Right forelimb (tissue), 1 donor: ENCODE measurements around the gene PDE6B.
A peak's percentile ranks its signal among the peaks of the same experiment; 100 is the strongest.
"Not testable (repeated sequence)": the region's sequence is repeated elsewhere in the genome, so short reads cannot be mapped to it uniquely, and the experiment has no call there.

Experiments
- DNase-seq: peaks from one replicate; pipeline ENCODE4 v3.0.0-alpha.2; 2018

Gene PDE6B

DNA sequence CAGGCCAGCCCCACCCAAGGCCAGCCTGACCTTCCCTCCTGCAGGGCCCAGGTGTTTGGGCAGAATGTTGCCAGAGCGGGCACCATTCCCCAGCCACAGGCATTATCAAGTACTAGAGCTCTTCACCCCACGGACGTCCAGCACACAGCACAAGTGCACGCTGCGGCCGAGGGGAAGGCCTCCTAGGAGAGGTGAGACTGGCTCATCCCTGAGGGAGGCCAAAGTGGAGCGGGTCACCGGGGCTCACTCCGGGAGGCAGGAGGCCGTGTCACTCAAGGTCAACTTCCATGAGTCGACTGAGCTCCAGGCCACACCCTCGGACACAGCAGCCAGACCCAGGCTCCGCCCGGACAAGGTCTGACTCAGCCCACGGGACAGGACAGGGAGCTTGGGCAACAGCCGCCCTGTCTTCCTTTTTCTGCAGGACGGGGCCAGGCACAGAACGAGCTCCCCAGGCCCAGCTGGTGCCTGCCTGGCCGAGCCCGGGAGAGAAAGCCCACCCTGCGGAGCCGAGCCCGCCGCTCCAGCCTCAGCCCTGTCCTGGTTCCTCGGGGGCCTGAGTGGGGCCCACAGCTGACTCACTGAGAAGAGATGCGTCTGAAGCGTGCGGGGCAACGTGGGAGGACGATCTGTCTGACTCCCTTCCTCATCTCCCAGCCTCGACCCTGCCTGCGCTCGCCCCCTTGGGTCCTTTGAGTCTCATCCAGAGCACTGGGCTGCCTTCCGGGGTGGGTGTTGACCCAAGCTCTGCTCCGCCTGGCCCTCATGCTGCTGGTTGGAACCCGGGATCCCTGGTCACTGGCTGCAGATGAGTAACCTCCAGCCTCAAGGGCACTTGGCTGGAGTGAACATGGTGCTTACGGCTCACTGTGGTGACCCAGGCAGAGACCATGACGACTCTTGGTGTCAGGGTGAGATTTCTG is 61.9 kb downstream of the PDE6B start:
- DNase-seq, result peak; percentile 62

DNA sequence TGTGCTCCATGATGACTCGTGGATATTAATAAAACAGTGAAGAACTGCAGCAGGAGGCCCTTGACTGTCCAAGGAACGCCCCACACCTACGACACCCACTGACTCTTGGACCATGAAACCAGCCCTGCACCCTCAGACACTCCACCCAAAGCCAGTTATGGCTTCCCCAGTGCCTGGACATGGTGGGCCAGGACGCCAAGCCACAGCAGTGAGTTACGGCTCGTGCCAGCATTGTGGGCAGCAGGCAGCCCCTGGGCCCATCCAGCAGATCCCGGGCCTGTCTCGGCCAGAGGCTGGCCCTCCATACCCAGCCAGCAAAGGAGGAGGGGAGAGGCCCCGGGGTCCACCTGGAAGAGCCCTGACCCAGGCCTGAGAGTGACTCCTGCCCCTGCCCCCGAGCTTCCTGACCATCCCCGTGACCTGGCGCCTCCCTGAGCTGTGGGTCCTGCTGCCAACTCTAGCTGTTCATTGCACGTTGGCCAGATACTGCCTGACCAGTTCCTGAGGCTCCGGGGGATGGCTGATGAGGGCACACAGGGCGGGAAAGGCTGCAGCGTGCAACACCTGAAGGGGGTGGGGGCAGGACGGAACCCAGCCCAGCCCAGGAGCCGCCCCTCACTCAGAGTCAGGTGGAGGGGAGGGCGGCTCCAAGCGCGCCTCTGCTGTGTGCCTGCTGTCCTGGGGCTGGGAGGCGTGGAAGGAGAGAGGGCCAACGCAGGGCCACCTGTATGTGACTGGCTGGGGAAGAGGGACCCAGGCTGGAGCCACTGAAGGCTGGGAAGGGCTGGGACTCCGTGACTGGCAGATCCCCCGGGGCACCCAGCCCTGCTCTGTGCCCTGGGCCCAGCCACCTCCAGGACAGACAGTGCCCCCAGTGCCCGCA is 62.8 kb downstream of the PDE6B start:
- DNase-seq, result no peak

DNA sequence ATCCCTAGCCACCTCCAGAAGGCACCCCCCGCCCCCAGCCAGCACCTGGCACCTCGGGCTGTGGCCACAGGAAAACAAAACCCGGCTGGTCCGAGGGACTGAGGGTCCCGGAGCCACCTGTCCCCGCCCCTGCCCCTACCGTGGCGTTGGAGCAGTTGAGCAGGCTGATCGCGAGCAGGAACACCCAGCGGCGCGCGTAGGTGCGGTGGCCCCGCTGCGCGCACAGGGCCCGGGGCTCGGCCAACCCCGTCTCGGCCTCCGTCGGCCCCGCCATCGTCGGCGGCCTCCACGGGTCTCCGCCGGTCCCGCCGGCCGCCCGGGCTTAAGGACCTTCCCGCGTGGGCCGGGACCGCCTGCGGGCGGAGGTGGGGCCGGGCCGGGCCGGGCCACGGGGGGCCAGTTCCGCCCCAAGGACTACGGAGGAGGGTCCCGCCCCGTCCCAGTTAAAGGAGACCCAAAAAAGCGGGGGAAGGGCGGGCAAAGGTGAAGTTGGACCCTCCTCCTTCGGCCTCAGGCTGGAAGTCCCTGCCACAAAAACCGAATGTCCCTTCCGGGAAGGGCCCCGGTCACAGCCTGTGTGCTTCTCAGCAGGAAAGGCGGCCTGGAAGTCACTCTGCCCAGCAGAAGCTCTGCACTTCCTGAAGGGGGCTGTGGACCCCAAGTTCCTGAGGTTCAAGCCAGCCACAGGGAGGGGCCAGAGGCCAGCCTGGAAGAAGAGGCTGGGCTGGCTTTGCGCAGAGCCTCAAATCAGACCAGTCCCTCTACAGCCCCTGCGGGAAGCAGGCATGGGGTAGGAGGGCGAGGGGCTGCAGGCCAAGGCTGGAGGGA is 63.7 kb downstream of the PDE6B start, which contains the start of gene SLC49A3:
Gene SLC49A3 (minus strand): TSS at position 298 of the 828 bp plus-strand sequence. CDS start 24 bp downstream, at position 274.
- DNase-seq, result peak; percentile 59

DNA sequence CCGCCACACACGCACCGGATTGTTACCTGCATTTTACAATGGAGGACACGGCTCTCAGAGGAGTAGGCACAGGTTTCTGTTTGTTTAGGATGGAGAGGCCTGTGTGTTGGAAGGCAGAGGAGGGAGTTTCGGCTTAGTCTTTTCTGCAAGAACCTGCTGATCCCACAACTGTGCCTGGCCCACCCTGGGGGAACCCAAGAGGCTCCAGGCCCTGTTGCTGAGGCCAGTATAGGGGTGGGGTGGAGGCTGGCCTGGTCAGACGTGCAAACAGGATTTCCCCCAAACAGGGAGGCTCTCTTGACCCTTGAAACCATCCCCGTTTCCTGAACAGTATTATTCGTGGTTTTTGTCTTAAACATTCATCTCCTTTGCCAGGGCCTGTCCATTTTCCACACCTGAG is 64.3 kb downstream of the PDE6B start:
- DNase-seq, result no peak

DNA sequence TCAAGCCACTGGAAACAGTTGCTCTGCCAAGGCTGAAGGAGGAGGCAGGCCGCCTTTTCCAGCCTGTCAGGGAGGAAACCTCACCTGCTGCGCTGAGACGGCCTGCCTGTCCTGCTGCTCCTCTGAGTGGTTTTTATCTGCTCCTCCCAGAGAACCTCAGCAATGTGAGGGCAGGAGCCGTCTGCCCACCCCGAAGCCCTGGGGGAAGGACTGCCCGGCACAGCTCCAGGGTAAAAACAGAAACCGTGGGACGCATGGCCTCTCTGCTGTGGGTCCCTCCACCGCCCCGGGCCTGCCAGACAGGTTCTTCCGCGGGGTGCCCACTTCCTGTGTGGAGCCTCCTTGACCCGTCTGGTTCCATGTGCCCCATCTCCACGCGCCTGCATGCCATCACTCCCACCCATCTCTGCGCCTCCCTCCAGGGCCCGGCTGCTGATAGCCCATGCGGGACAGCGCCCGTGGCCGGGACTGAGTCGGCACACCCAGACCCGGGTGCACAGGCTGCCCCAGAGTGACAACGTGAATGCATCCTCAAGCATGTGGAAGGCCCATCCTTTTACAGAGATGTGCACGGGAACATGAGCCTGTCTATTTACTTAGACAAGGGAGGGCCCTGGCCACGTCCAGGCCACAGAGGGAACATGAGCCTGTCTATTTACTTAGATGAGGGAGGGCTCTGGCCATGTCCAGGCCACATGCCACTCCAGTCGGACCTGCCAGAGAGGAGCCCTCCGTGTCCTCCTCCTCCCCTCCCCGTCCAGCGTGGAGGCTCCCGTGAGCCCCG is 67.6 kb downstream of the PDE6B start:
- DNase-seq, result no peak

DNA sequence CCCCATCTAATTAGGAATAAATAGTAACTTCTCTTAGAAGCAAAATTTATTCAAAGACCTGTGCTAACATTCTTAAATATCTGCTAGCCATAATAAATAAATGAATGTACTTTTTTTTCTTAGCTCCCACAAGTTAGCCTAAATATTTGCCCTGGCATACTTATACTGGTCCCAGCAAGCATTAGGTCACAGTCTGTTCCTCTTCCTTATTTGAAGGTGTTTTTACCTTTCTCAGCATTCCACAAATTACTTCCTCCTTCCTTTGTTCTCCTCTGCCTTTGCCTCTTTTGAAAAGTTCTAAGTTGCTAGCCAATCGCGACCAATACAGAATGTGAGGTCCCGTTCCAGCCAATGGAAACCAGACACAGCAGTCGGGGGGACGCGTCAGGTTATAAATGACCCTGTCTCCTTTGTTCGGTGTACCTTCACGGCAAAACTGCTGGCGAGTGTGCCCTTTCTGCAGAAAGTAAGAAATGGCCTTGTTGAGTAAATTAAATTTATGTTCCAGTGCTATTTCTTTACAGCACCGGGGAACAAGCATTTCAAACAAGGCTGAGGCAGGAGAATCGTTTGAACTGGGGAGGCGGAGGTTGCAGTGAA is 69.1 kb downstream of the PDE6B start:
- not testable (repeated sequence) for DNase-seq

DNA sequence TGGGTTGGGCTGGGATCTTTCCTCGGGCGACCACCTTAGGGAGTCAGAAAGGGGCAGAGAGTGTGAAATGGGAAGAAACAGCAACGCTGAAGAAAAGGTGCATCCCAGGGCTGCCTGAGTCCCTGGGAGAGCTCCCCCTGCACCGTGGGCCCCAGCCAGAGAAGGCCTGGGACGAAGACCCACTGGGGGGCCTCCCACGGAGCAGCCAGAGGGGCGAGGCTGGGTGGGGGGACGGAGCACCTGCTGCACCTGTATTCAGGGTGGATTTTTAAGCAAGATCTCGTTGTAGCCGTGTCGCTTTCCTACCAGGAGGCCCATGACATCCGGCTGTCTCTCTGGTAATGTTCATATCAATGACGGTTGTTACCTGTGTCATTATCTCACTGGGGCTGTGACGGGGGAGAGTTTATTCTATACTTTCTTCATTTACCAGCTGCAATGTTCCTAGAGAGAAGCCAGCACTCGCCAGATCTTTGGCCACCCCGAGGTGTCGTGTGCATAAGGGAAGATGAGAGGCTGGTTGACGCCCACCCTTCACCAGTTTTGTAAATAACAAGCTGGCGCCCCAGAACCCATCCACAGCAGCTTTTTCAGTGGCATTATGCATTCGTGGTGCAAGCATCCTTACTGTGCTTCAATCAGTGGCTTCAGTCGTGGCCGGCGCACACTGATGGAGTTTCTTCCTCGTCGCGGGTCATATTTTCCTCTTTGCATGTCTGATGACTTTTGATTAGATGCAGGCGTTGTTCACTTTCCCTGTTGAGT is 74.6 kb downstream of the PDE6B start:
- no peak for DNase-seq

DNA sequence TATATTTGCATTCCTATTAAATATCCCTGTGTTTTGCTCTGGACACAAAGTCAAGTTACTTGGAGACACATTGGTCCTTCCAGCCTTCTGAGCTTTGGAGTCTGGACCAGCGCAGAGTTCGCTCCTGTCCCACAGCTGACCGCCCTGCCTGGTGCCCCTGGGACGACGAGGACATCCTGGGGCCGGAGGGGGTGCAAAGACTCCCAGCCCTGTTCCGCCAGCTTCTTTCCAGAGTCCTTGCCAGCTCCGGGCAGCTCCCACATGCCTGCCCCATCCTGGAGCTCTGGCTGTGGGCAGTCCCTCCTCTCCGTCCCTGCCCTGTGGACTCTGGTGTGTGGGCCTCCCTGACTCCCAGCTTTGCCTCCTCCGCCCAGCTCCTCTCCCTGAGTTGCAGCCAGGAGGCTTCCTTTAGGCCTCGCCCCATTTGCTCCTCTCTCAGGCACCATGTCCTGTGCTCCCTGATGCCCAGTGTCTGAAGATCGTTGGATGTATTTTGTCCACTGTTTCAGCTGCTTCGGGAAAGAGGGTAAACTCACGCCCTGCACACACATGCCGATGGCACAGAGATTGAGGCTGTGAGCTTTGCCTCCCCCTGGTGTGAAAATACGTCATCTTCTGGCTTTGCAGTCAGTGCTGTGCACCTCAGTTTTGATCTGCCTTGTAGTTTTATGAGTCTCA is 75.4 kb downstream of the PDE6B start:
- DNase-seq, result no peak

DNA sequence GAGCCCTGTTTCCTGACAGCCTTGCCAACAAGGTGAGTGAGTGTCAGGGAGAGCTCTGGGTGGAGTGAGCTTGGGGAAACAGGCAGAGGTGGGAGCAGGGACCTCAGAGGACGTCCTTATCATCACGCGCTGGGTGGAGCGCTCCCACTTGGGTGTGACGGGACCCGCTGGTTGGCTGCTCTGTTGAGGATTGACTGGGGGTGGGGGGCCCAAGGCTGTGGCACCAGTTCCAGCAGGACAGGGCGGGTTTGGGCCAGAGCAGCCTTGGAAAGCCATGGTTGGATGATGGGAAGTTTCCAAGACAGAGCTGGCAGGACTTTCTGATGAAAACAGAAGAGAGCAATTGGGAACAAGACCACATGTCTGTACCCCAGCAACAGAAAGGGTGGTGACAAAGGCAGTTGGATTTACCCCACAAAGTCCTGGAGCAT is 77.3 kb downstream of the PDE6B start:
- no peak for DNase-seq

DNA sequence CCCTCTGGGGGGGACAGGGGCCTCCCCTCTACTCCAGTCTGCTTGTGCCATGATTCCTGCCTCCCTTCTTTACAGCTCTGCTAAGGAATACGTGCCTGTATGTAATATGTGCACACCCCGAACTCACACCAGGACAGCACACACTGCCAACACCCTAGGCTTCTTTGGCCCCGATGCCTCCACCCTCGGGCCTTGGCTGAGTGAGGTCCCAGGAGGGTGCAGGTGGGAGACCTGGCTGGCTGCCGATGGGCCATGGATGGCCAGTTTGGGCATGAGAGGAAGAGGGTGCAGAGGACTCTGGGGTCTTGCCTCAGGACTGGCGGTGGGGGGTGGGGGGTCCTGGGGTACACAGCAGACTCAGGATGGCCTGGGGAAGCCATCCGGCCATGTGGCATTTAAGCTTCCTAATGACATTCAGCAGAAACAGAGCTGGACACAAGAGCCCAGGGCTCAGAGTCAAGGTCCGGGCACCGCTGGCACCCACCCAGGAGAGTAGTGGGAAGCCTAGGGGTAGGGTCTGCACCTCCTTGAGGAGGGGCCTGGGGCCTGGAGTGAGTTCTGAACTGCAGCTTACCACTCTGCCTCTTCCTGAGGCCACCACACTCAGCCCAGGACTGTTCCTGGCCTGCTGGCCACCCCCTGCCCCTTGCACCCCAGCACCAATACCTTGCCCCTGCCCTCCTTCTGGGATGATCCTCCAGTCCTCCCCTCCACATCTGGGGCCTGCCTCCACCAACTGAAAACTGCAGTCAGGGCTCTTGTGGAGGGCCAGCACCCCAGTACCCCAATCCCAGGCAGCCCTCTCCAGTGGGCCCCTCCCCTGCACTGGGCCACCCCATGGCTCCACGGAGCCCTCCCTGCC is 78.2 kb downstream of the PDE6B start:
- no peak for DNase-seq

DNA sequence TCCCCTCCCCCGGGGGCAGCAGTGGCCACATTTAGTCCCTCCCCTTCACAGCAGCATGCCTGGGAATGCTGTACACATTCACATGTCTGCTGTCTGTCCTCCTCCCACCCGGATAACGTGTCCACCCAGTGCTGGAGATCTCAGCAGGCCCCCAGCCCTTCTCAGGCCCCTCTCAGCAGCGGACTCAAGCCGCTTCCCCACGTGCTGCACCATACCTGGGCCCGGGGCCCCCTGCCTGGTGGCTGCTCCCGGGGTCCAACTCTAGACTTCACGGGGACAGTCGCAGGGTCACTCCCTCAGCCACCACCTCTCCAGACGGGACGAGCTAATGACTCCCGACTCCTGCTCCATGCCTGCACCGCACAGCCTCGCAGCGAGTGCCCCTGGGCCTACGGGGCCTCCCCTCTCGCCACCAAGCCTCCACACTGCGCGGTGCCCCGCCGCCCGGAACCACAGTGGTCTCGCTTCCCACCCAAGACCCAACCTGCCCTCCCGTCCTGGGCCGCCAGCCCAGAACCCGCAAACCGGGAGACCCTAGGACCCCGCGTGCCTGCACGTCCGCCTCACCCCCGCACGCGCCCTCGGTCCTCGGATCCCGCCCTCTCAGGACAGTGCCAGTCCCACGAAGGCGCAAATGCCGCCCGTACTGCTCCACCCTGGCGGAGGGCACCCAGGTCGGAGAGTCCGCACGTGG is 79.0 kb downstream of the PDE6B start:
- DNase-seq, result no peak

DNA sequence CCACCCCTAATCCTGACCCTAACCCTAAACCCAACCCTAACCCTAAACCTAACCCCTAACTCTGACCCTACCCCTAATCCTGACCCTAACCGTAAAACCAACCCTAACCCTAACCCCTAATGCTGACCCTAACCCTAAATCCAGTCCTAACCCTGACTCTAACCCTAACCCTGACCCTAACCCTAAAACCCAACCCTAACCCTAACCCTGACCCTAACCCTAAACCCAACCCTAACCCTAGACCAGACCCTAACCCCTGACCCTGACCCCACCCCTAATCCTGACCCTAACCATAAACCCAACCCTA is 79.6 kb downstream of the PDE6B start:
- no peak for DNase-seq

DNA sequence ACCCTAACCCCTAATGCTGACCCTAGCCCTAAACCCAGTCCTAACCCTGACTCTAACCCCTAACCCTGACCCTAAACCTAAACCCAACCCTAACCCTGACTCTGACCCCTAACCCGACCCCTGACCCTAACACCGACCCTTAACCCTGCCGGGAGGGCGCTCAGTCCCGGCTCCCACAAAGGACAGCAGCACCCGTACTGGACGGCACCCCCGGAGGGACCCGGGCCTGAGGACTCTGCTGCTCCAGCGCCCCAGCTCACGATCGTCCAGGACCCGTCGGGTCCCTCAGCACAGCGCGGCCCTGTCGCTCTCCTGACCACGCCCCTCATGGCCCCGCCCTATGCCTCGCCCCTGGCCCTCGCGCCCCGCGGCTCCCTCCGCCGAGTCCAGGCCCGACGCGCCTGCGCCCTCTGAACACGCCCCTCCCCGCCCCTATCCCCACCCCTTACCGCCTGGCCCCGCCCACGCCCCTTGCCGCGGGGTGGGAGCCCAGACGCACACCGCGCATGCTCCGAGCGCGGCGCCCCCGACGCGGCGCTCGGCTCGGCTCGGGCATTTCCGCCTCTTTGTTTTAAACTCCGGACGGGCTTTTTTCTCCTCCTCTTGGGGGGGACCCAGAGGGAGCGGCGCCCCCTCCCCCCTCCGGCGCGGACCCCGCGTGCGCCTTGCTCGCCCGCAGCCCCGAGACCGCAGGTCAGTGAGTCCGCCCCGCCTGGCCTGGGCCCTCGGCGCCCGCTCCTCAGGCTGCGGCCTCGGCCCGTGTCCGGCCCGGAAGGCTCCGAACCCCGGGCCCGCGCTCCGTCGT is 80.1 kb downstream of the PDE6B start, which contains the start of gene PCGF3:
Gene PCGF3 (plus strand): TSS at position 555 of the 805 bp plus-strand sequence. CDS start 27,849 bp downstream, outside the sequence.
- DNase-seq, result peak; percentile 100

DNA sequence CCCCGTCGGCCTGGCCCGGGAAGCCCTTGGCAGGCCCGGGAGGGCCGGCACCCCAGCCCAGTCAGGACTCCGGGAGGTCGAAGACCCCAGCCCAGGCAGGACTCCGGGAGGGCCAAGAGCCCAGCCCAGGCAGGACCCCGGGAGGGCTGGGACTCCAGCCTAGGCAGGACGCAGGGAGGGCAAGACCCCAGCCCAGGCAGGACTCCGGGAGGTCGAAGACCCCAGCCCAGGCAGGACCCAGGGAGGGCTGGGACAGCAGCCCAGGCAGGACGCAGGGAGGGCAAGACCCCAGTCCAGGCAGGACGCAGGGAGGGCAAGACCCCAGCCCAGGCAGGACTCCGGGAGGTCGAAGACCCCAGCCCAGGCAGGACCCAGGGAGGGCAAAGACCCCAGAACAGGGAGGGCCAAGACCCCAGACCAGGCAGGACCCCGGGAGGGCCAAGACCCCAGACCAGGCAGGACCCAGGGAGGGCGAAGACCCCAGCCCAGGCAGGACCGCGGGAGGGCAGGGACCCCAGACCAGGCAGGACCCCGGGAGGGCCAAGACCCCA is 80.8 kb downstream of the PDE6B start:
- DNase-seq, result not testable (repeated sequence)

DNA sequence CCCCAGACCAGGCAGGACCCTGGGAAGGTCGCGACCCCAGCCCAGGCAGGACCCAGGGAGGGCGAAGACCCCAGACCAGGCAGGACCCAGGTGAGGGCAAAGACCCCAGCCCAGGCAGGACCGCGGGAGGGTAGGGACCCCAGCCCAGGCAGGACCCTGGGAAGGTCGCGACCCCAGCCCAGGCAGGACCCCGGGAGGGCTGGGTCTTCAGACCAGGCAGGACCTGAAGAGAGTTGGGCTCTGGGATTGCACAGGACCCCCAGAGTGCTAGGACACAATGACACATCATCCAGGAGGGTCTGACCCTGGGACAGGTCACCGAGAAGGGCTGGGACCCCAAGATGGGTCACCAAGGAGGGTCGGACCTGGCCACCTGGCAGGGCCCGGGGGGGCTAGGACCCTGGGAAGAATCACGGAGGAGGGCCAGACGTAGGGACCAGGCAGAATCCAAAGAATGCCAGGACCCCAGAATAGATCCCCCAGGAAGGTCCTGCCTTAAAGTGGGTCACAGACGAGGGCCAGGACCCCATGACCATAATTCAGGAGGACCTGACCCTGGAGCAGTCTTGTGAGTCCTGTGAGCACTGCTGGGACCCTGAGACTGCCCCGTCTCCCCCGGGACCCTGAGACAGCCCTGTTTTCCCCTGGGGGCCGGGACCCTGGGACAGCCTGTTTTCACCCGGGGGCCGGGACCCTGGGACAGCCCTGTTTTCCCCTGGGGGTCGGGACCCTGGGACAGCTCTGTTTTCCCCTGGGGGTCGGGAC is 81.6 kb downstream of the PDE6B start:
- no peak for DNase-seq

DNA sequence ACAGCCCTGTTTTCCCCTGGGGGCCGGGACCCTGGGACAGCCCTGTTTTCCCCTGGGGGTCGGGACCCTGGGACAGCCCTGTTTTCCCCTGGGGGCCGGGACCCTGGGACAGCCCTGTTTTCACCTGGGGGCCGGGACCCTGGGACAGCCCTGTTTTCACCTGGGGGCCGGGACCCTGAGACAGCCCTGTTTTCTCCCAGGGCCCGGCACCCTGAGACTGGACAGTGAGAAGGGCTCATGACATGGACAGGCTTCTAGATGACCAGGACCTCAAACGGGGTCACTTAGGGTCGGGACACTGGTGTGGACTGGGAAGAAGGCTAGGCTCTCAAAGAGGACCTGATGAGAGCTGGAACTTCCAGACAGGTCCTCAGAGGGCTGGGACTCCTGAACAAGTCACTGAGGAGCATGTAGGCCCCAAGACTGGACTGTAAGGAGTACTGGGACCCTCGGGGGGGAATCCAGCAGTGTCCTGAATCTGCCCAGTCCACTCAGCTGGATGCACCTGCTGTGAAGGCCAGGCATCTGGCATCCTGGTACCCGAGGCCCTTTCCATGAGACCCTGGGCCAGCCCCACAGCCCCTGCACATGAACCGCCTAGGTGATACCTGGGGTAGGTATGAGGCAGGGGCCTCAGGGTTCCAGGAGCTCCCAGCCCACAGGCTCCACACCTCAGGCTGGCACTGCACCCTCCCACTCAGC is 82.7 kb downstream of the PDE6B start:
- DNase-seq, result no peak
